Activated T-helper 17 cell treated with anti-CD3 and anti-CD28 coated beads, Interleukin-2, amount 50 U/mL, for 72 hours (primary cell): ENCODE data around the gene STPG1. TPM values are rescaled to one million over a fixed set of nuclear protein-coding genes. Genes with fewer than 3 reads are reported as not detected.

Experiments
- total RNA-seq, 2 donors: library from RNA; stranded (reverse); gene quantifications; one replicate each; pipeline ENCODE4 v1.2.3, GENCODE V29; 2022

Gene STPG1
- total RNA-seq, 2 donors from 2014 or later = 6.5 to 7.0 TPM

Other genes starting within 250 kb of the STPG1 start
- gene IFNLR1, start 226.5 kb downstream of the STPG1 start, total RNA-seq = 1 to 10 TPM; 1.6 to 9.2 TPM
- gene GRHL3, start 94.4 kb downstream of the STPG1 start, total RNA-seq = not detected
- gene NIPAL3, start 2.0 kb upstream of the STPG1 start, total RNA-seq = 10 to 100 TPM; 30.0 to 38.5 TPM
- gene RCAN3, start 89.1 kb upstream of the STPG1 start, total RNA-seq = 10 to 100 TPM; 38.6 to 54.6 TPM
- gene NCMAP, start 142.3 kb upstream of the STPG1 start, total RNA-seq = not detected
- 100 to 1,000 TPM; 151 to 223 TPM for gene SRRM1, start 229.5 kb upstream of the STPG1 start, total RNA-seq